Urinary bladder (tissue), 4 donors: ENCODE measurements around the gene SPRYD7. TPM values are rescaled to one million over a fixed set of nuclear protein-coding genes. Genes with fewer than 3 reads are reported as not detected.

ENCODE experiments used
- DNase-seq: peaks from one replicate; pipeline ENCODE4 v3.0.0-alpha.2; 2015; ENCODE audit errors: extremely low spot score
- H3K27ac ChIP-seq: one replicate; pipeline ENCODE4 v1.5.1; 2013; ENCODE audit warnings: low read depth, mild to moderate bottlenecking, moderate library complexity
- H3K36me3 ChIP-seq: one replicate; pipeline ENCODE4 v1.6.1; 2013; ENCODE audit warnings: mild to moderate bottlenecking, moderate library complexity; ENCODE audit not compliant: insufficient read depth
- H3K4me1 ChIP-seq: one replicate; pipeline ENCODE4 v1.6.1; 2013; ENCODE audit warnings: mild to moderate bottlenecking, moderate library complexity; ENCODE audit not compliant: insufficient read depth
- H3K4me3 ChIP-seq: one replicate; pipeline ENCODE4 v1.5.1; 2013; ENCODE audit warnings: low read depth, low read length
- WGBS: extraction: QIAGEN DNeasy Blood & Tissue Kit; methylation state at CpG from one replicate; pipeline ENCODE4 v1.1.7; 2013; 5-methylcytosine and 5-hydroxymethylcytosine counted together
- polyA plus RNA-seq: library from polyadenylated mRNA; stranded (reverse); fragments of 200-250 nt; gene quantifications from one replicate; pipeline ENCODE4 v1.2.3, GENCODE V29; 2013
- small RNA-seq: library from RNA; depleted of rRNA; stranded (forward); fragments of <200 nt; gene quantifications from one replicate; pipeline ENCODE3, GENCODE V24; 2014
- total RNA-seq: library from RNA; depleted of rRNA; stranded (reverse); fragments of >200 nt; gene quantifications from one replicate; pipeline ENCODE4 v1.2.3, GENCODE V29; 2014
- donor health status: healthy with polysubstance abuse.
- donor health status: healthy.

SPRYD7 gene
- total and polyA plus RNA-seq, 2 donors, result 6.7 to 9.1 TPM

DNA sequence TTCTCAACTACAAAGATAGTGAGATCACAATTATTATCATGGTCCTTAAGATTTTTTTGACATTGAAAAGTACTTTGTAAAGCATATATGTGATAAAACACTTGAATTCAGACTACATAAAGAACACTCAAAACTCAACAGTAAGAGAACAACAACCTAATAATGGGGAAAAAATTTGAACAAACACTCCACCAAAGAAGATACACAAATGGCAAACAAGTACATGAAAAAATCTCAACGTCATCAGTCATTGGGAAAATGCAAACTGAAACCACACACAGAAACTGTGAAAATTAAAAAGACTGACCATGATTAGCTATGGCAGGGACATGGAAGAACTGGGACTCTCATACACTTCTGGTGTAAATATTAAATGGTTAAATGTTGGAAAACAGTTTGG is 70.9 kb downstream of the SPRYD7 start:
- Histone ChIP-seq H3K4me1 (no peaks in the 10 kb centered on the region), H3K36me3 (no peaks in the 10 kb centered on the region), H3K27ac (no peak overlapping the region), H3K4me3 (no peak overlapping the region)
- WGBS, result 91% methylated on average over 1 of the region's 1 CpG
- no peak for DNase-seq

DNA sequence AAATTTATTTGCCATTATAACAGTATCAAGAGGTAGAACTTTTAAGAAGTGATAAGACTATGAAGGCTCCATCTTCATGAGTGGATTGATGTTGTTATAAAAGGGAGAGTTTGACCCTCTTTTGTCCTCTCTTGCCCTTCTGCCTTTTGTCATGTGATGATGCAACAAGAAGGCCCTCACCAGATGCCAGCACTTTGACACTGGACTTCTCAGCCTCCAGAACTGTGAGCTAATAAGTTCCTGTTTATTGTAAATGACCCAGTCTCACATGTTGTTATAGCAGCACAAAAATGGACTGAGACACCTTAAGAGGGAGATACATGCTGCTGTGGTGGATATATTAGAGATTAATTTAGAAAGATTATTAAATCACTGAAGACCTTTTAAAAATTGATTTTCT is 71.6 kb downstream of the SPRYD7 start:
- H3K36me3 ChIP-seq, result no peaks in the 10 kb centered on the region
- H3K4me3 ChIP-seq, result no peak overlapping the region
- DNase-seq, result no peak
- no peaks in the 10 kb centered on the region for H3K4me1 ChIP-seq
- H3K27ac ChIP-seq, result no peak overlapping the region

Small RNA genes within 50 kb of the gene (small RNA-seq; reads per million reads assigned to genes)
- not detected for gene RNY4P30
- not detected for gene RNY4P9

Other genes with a start within 250 kb of the SPRYD7 start
- 38.2 TPM for gene EBPL, start 244.9 kb downstream of the SPRYD7 start, total RNA-seq
- gene EBPL, start 244.9 kb downstream of the SPRYD7 start, polyA plus RNA-seq, result 54.5 TPM
- 37.5 TPM for gene KPNA3, start 143.7 kb downstream of the SPRYD7 start, total RNA-seq
- gene KPNA3, start 143.7 kb downstream of the SPRYD7 start, polyA plus RNA-seq, result 27.1 TPM
- gene TRIM13, start 60.7 kb upstream of the SPRYD7 start, total RNA-seq, result 49.6 TPM
- gene TRIM13, start 60.7 kb upstream of the SPRYD7 start, polyA plus RNA-seq, result 16.1 TPM
- 3.5 TPM for gene KCNRG, start 79.1 kb upstream of the SPRYD7 start, total RNA-seq
- gene KCNRG, start 79.1 kb upstream of the SPRYD7 start, polyA plus RNA-seq, result 0.68 TPM